Transverse colon (tissue), 4 donors: Measurements from ENCODE around the gene C14orf180.

Experiments used
- POLR2A ChIP-seq: fragments of 450-650 bp; IDR thresholded peaks from one replicate; pipeline ENCODE4 v1.6.1; 2016; ENCODE audit warnings: antibody characterized with exemption, mild to moderate bottlenecking, moderate library complexity
- POLR2AphosphoS5 ChIP-seq, 3 donors: sonication (generic); formaldehyde crosslinking; IDR thresholded peaks; one replicate each; pipeline ENCODE4 v1.6.1; 2016; ENCODE audit warnings: antibody characterized with exemption in 3 of 3
- TF ChIP-seq, protein P1 (sequence below), 5 experiments: fragments of 200-600 bp in 3 of 5; fragments of 450-650 bp in 2 of 5; sonication (generic) in 3 of 5; IDR thresholded peaks; 1 replicate in 2 of 5; 2 replicates in 3 of 5; pipeline ENCODE4 v1.5.1; 2016 to 2017; ENCODE audit warnings: antibody characterized with exemption in 5 of 5, inconsistent platforms in 3 of 5, mild to moderate bottlenecking in 2 of 5, moderate library complexity in 1 of 5

DNA sequence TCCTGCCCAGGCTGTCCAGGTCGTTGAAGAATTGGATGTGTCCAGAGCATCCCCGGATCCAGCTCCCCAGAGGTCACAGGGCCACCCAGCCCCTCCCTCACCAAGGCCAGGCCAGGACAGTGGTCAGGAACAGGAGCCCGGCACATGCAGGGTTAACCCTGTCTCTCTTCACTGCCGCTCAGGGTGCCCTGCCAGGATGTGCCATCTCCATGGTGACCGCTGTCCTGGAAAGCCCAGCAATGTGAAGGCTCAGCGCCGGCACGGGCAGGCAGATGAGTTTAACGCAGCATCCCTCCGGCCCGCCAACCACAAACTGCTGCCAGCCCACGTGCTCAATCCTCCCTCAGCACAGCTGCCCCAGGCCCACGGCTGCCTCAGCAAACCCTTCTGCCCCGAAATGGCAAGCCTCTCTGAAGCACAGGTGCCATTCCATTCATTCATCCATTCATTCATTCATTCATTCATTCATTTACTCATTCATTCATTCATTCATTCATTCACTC, 20.6 kb downstream of the C14orf180 start:
- TF ChIP-seq, protein P1, sequence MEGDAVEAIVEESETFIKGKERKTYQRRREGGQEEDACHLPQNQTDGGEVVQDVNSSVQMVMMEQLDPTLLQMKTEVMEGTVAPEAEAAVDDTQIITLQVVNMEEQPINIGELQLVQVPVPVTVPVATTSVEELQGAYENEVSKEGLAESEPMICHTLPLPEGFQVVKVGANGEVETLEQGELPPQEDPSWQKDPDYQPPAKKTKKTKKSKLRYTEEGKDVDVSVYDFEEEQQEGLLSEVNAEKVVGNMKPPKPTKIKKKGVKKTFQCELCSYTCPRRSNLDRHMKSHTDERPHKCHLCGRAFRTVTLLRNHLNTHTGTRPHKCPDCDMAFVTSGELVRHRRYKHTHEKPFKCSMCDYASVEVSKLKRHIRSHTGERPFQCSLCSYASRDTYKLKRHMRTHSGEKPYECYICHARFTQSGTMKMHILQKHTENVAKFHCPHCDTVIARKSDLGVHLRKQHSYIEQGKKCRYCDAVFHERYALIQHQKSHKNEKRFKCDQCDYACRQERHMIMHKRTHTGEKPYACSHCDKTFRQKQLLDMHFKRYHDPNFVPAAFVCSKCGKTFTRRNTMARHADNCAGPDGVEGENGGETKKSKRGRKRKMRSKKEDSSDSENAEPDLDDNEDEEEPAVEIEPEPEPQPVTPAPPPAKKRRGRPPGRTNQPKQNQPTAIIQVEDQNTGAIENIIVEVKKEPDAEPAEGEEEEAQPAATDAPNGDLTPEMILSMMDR (IDR thresholded peaks at IDR 0.05), result no peak
- TF ChIP-seq POLR2AphosphoS5 (IDR thresholded peaks at IDR 0.05), result no peak
- TF ChIP-seq POLR2A, result no peak
